GM18511 (cell line): Measurements from ENCODE around the gene DERL3.

Source experiments
- ATAC-seq: cut with Tn5 transposase; IDR thresholded peaks from one replicate; pipeline ENCODE4 v1.9.1; 2021; ENCODE audit warnings: mild to moderate bottlenecking, moderate library complexity; ENCODE audit not compliant: unreplicated experiment

Gene DERL3

GRCh38 chr22:23847991-23848864 lies 9.4 kb upstream of the DERL3 start:
- no peak for ATAC-seq

GRCh38 chr22:23847310-23847920 lies 8.6 kb upstream of the DERL3 start:
- ATAC-seq: no peak

- no peak for ATAC-seq
These were observed 7.3 kb upstream of the DERL3 start for GRCh38 chr22:23846081-23846469.

GRCh38 chr22:23845265-23846080 lies 6.7 kb upstream of the DERL3 start:
- ATAC-seq: no peak

GRCh38 chr22:23844739-23845202 lies 6.0 kb upstream of the DERL3 start:
- no peak for ATAC-seq

- no peak for ATAC-seq
These were observed 3.8 kb upstream of the DERL3 start for GRCh38 chr22:23842599-23842998.

GRCh38 chr22:23841736-23842445 lies 3.1 kb upstream of the DERL3 start:
- ATAC-seq: no peak

GRCh38 chr22:23841292-23841691 lies 2.5 kb upstream of the DERL3 start:
- ATAC-seq: no peak

- no peak for ATAC-seq
These were observed 1.2 kb upstream of the DERL3 start for GRCh38 chr22:23840026-23840425.

GRCh38 chr22:23837911-23838680 lies 710 bp downstream of the DERL3 start:
- ATAC-seq: peak; percentile 5

GRCh38 chr22:23837496-23837859 lies 1.3 kb downstream of the DERL3 start:
- ATAC-seq: no peak

GRCh38 chr22:23836692-23837495 lies 1.9 kb downstream of the DERL3 start:
- ATAC-seq: no peak

GRCh38 chr22:23836281-23836680 lies 2.5 kb downstream of the DERL3 start:
- ATAC-seq: no peak

GRCh38 chr22:23835484-23836144 lies 3.2 kb downstream of the DERL3 start:
- no peak for ATAC-seq

GRCh38 chr22:23834793-23835483 lies 3.9 kb downstream of the DERL3 start:
- no peak for ATAC-seq

- no peak for ATAC-seq
These were observed 4.4 kb downstream of the DERL3 start for GRCh38 chr22:23834406-23834792.

- ATAC-seq: no peak
These were observed 4.9 kb downstream of the DERL3 start for GRCh38 chr22:23833911-23834317.
